Upper lobe of right lung (tissue), 1 donor: ENCODE results near the gene HOXD10. TPM values are rescaled to one million over a fixed set of nuclear protein-coding genes. Genes with fewer than 3 reads are reported as not detected.

Experiments used
- ATAC-seq: fragments of 200-7000 bp; cut with Tn5 transposase; one replicate; pipeline ENCODE4 v1.9.1; 2020; ENCODE audit warnings: mild to moderate bottlenecking, moderate library complexity
- DNase-seq: peaks from one replicate; pipeline ENCODE4 v3.0.0-alpha.2; 2020
- H3K27ac ChIP-seq: fragments of 200-600 bp; one replicate; pipeline ENCODE4 v1.8.0; 2022
- H3K27me3 ChIP-seq: fragments of 200-600 bp; one replicate; pipeline ENCODE4 v1.8.0; 2022; ENCODE audit warnings: mild to moderate bottlenecking
- H3K36me3 ChIP-seq: fragments of 200-600 bp; one replicate; pipeline ENCODE4 v1.8.0; 2022
- H3K4me1 ChIP-seq: fragments of 200-600 bp; one replicate; pipeline ENCODE4 v1.8.0; 2022
- H3K4me3 ChIP-seq: fragments of 200-600 bp; one replicate; pipeline ENCODE4 v1.8.0; 2022; ENCODE audit warnings: mild to moderate bottlenecking
- H3K9me3 ChIP-seq: fragments of 200-600 bp; one replicate; pipeline ENCODE4 v1.8.0; 2022
- intact Hi-C: fragments of 100-400 bp; cut with DNase I; formaldehyde crosslinking; loops from one replicate; pipeline ENCODE4 v1.11.0; 2022
- total RNA-seq: library from RNA; stranded (reverse); fragmentation: NEBNext Ultra II Directional; extraction: Animal tissue kit (Norgen Biotek cat#: 25700); gene quantifications from one replicate; pipeline ENCODE4 v1.2.1, GENCODE V29; 2021
- TF ChIP-seq, protein P1 (sequence below): fragments of 200-600 bp; IDR thresholded peaks from one replicate; pipeline ENCODE4 v1.8.0; 2022; ENCODE audit warnings: antibody characterized with exemption
- donor health status: DM: no; HTN: yes; CAD: no; lungs with severe emphysema.

The HOXD10 gene
- total RNA-seq, 1 donor from 2014 or later: 0.55 TPM

DNA sequence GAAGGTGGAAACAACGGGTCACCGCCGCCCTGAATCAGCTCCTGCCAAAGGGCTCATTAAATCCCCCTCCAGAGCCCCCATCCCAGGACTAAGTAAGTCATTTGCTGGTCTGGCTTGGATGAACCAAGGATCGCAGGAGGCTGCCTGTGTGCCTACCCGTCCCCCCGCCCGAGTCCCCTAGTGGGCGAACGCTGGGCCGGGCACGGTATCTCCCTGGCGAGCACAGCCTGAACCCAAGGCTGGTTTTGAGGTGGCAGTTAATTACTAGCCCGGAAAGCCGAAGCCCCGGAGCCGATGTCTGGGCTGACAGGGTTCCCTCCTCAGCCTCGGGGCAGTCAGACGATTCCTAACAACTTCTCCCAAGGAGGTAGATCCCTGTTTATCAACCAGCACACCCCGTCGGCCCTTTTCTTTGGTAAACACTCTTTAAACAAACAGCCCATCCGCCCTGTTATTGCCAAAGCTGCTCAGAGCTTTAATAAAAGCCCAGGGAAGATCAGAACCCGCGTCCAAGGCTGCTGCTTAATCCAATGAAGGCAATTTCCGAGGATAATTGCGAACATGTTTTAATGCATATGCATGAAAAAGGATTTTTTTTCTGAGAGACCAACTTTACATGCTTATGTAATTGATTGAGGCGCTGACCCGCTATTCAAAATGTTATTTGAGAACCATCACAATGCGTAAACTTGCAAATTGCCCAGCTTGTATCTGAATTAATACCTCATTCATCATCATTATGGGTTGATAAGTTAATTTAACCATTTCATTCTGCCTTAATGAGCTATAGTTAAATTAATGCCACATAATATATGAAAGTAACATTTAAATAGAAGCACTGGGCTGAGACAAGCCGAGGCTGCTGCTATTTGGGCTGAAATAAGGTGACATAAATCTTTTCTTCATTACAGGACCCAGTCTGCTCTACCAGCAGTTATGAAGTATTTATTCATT, 43.4 kb upstream of the HOXD10 start:
- no peak overlapping the region for H3K27ac ChIP-seq
- no peaks in the 10 kb centered on the region for H3K36me3 ChIP-seq
- H3K4me3 ChIP-seq: no peak overlapping the region
- intact Hi-C loops: no loop called here
- TF ChIP-seq, protein P1, sequence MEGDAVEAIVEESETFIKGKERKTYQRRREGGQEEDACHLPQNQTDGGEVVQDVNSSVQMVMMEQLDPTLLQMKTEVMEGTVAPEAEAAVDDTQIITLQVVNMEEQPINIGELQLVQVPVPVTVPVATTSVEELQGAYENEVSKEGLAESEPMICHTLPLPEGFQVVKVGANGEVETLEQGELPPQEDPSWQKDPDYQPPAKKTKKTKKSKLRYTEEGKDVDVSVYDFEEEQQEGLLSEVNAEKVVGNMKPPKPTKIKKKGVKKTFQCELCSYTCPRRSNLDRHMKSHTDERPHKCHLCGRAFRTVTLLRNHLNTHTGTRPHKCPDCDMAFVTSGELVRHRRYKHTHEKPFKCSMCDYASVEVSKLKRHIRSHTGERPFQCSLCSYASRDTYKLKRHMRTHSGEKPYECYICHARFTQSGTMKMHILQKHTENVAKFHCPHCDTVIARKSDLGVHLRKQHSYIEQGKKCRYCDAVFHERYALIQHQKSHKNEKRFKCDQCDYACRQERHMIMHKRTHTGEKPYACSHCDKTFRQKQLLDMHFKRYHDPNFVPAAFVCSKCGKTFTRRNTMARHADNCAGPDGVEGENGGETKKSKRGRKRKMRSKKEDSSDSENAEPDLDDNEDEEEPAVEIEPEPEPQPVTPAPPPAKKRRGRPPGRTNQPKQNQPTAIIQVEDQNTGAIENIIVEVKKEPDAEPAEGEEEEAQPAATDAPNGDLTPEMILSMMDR: no peak
- no peak for DNase-seq
- no peaks in the 10 kb centered on the region for H3K4me1 ChIP-seq
- H3K27me3 ChIP-seq: peaks cover 100% of the 10 kb centered on the region
- no peaks in the 10 kb centered on the region for H3K9me3 ChIP-seq
- ATAC-seq: no peak

- H3K4me3 ChIP-seq: no peak overlapping the region
- peaks cover 100% of the 10 kb centered on the region for H3K27me3 ChIP-seq
- no peaks in the 10 kb centered on the region for H3K36me3 ChIP-seq
- TF ChIP-seq, protein P1: no peak
- ATAC-seq (no peak), DNase-seq (no peak)
- intact Hi-C loops: no loop called here
- H3K4me1 ChIP-seq: no peaks in the 10 kb centered on the region
- H3K9me3 ChIP-seq: no peaks in the 10 kb centered on the region
- no peak overlapping the region for H3K27ac ChIP-seq
These were observed 41.6 kb upstream of the HOXD10 start for GRCh38 chr2:176074919-176075425.

- TF ChIP-seq, protein P1: no peak
- Histone ChIP-seq H3K27ac (no peak overlapping the region), H3K9me3 (no peaks in the 10 kb centered on the region), H3K4me3 (no peak overlapping the region), H3K36me3 (no peaks in the 10 kb centered on the region), H3K4me1 (no peaks in the 10 kb centered on the region), H3K27me3 (peaks cover 97% of the 10 kb centered on the region)
- DNase-seq (no peak), ATAC-seq (no peak)
- intact Hi-C loops: no loop called here
These were observed 41.1 kb upstream of the HOXD10 start for GRCh38 chr2:176075481-176075880.

DNA sequence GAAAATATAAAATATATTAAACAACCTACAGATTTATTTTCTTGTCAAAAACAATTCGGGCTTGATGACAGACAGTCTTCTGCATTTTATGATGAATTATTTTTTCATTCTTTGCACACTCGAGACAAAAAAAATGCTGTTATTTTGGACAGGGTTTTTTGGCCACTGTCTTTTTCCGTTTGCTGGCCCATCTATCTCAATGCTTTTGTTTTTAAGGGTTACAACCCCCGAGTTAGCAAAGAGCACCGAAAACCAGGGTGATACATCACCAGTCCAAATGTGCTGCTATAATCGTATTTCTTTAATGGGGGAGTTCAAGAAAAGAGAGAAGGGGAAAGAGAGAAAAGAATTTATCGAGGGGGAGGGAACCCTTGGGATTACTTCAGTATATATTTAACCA, 40.5 kb upstream of the HOXD10 start:
- Histone ChIP-seq H3K36me3 (no peaks in the 10 kb centered on the region), H3K4me1 (no peaks in the 10 kb centered on the region), H3K9me3 (no peaks in the 10 kb centered on the region), H3K27ac (no peak overlapping the region), H3K27me3 (peaks cover 97% of the 10 kb centered on the region), H3K4me3 (no peak overlapping the region)
- intact Hi-C loops: no loop called here
- DNase-seq (no peak), ATAC-seq (no peak)
- TF ChIP-seq, protein P1: no peak

DNA sequence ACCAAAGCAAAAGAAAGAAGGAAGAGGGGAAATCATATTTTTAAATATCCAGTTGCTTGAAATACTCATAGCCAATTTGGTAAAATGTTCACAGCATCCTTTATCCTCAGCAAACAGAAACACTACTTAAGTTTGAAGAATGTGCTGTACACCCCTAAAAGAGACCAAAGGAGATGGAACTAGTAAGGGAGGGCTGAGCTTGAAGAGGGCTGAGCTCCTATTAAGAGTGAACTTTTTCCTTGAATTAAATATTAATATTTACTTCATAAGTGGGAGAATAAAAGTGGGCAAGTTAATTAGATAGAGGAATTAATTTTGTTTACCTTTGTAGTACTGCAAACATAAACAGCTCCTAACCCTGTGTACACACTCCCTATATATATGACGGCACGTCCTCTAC, 39.8 kb upstream of the HOXD10 start:
- no peak for DNase-seq

More for the DNA sequence above, 39.8 kb upstream of the HOXD10 start:
- no peak for ATAC-seq
- no peaks in the 10 kb centered on the region for H3K4me1 ChIP-seq
- no peaks in the 10 kb centered on the region for H3K36me3 ChIP-seq
- no peak overlapping the region for H3K27ac ChIP-seq
- intact Hi-C loops: no loop called here
- no peak overlapping the region for H3K4me3 ChIP-seq
- no peaks in the 10 kb centered on the region for H3K9me3 ChIP-seq
- TF ChIP-seq, protein P1: no peak
- peaks cover 97% of the 10 kb centered on the region for H3K27me3 ChIP-seq
